SH-SY5Y (cell line): ENCODE data around the gene CD19.

Experiments used
- GATA2 ChIP-seq: IDR thresholded peaks from 2 replicates; pipeline ENCODE4 v1.6.1; 2011; ENCODE audit warnings: mild to moderate bottlenecking, low read depth, low read length
- GATA3 ChIP-seq: IDR thresholded peaks from 2 replicates; pipeline ENCODE4 v1.6.1; 2011; ENCODE audit warnings: low read depth, mild to moderate bottlenecking, low read length, moderate library complexity

CD19 gene

DNA sequence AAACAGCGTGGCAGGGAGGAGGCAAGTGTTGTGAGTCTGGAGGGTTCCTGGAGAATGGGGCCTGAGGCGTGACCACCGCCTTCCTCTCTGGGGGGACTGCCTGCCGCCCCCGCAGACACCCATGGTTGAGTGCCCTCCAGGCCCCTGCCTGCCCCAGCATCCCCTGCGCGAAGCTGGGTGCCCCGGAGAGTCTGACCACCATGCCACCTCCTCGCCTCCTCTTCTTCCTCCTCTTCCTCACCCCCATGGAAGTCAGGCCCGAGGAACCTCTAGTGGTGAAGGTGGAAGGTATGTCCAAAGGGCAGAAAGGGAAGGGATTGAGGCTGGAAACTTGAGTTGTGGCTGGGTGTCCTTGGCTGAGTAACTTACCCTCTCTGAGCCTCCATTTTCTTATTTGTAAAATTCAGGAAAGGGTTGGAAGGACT, at the start of gene CD19:
CD19 (plus strand) TSS at position 171 of the 425 bp plus-strand sequence; CDS start at position 201, 30 bp downstream.
- TF ChIP-seq GATA3 (no peak), GATA2 (no peak)

DNA sequence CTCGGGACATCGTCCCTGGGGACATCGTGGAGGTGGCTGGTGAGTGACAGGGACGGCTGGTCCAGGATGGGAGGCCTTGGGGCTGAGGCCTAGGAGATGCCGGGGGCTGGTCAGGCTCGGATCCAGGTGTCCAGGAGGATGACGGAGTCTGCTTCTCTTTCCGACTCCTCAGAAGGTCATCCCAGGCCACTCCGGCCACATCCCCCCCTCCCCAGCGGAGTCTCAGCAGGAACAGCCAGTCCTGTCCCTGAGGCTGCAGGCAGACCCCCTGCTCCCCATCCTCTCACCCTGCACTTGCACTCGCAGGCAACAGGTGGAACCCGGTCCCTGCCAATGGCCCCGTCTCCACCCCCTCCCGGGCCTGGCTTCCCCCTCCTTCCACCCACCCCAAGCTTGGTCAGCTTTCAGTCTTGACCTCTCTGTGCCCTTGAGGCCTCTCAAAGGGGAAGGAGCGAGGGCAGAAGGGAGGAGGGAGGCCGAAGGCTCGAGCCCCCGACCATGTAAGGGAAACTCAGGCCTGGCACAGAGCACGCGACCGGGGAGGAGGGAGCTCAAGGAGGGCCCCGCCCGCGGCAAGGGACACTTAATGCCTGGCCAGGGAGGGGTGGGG, 49.1 kb upstream of the CD19 start:
- no peak for TF ChIP-seq GATA3
- no peak for TF ChIP-seq GATA2

DNA sequence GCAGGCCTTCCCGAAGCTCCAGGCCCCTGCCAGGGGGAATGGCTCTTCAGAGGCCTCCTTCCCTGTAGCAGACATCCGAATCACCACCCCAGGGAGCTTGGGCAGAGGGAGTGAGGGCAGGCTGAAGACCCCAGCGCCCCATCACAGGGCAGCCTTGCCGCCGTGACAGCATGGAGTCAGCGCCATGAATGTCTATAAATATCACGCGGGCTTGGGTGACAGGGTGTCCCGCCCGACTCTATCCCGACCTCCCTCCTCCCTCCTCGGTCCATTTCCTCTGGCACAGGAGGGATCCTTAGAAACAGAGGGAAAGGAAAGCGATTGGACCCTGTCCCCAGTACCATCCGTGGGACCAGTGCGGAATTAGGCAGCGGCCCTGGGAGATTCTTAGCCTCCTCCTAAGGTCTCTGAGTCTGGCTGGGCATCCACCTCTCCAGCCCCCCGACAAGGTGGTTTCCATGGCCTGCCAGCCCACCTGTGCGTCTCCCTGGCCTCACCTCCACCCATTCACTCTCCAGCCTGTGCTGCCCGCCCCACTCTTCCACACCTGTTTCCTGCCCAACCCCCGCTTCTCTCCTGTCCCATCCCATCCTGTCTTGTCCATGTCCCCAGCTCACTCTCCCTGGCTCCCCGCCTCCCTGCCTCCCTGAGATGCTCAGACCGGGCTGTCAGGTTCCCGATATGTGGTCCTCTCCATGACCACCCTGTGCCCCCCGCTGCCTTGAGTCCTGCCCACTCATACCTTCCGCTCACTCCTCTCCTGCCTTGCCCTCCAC, 48.4 kb upstream of the CD19 start:
- no peak for TF ChIP-seq GATA2
- TF ChIP-seq GATA3 = no peak

DNA sequence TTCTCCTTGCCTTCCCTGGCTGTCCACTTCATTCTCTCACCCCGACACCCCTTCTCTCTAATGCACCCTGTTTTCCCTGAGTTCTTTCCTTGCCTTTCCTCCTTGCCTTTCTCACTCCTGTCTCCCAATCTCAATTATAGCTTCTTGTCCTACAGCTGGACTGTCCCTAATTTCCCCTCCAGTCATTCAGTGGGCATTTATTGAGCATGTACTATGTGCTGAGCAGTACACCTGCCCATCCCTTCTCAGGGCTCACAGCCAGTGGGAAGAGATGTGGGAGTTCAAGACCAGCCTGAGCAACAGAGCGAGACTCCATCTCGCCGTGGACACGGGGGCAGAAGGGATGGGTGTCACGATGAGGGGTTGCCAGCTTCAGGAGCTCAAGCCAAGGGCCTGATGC, 47.7 kb upstream of the CD19 start:
- TF ChIP-seq GATA2 (no peak), GATA3 (no peak)

DNA sequence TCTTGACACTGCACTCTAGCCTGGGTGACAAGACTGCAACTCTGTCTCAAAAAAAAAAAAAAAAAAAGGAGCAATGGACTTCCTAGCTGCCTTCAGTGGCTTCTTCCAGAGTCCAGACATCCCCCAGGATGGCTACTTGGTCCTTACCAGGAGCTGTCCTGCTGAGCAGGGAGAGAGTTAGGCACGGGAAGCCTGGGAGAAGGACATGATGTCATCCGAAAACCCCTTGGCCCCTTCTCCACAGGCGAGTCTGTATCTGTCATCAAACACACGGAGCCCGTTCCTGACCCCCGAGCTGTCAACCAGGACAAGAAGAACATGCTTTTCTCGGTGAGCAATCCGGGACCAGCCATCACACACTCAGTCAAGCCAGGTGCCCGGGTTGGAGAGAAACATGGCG, 44.8 kb upstream of the CD19 start:
- TF ChIP-seq GATA2 (no peak), GATA3 (no peak)

DNA sequence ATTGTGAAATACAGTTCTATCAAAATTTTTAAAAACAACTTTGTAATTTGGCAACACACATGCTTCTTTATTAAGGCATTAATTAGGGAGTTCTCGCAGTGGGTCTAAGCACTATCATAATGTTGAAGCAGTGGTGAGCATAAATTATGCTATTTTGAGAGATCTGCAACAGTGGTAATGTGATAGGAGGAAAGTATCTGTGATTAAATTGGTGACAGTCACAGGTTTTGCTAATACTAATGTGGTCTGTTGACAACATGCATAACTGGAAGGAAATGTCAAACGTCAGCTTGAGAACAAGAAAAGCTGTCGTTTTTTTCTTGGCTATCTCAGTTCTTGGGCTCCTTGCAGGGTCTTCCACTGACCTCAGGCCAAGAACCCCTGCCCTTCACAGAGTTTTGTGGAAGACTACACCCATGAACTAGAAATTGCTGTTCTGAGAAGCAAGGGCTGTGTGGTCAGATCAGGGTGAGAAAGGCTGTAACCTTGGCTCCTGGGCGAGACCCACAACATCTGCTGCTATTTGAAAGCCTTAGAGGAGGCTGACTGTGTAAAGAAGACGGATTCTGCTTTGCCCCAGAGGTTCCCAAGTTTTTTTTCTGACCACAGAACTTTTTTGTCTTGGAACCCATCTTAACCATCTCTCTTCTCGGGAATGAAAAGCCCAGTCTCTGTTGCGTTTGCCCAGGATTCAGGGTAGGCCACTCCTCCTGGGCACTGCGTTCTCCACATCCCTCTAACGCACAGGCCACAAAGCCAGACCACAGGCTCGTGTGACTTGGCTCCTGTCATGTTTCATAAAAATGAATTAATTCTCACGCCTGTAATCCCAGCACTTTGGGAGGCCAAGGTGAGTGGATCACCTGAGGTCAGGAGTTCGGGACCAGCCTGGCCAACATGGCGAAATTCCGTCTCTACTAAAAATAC, 39.5 kb upstream of the CD19 start:
- TF ChIP-seq GATA3 (no peak), GATA2 (no peak)

DNA sequence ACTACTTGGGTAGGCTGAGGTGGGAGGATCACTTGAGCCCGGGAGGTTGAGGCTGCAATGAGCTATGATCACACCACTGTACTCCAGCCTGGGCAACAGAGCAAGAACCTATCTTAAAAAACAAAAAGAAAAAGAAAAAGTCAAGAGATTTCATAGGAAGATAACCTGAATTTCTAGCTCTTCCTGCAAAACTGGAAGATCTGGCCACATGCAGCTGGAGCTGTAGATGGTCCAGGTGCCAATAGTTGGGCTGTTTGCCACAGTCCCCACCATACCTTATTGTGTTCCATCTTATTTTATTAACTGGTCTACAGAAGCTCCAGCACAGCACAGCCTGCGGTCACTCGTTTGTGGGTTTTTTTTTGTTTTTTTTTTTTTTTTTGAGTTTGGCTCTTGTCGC, 38.5 kb upstream of the CD19 start:
- no peak for TF ChIP-seq GATA3
- TF ChIP-seq GATA2 = no peak

DNA sequence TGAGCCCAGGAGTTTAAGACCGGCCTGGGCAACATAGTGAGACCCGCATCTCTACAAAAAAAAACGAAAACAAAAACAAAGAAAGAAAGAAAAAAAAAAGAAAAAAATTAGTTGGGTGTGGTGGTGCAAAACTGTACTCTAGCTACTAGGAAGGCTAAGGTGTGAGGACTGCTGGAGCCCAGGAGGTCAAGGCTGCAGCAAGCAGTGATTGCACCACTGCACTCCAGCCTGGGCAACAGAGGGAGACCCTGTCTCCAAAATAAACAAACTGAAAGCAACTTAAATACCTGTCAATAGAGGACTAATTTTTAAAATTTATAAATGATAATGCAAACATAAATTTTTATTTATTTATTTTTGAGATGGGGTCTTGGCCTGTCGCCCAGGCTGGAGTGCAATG, 36.2 kb upstream of the CD19 start:
- no peak for TF ChIP-seq GATA3
- TF ChIP-seq GATA2 = no peak

DNA sequence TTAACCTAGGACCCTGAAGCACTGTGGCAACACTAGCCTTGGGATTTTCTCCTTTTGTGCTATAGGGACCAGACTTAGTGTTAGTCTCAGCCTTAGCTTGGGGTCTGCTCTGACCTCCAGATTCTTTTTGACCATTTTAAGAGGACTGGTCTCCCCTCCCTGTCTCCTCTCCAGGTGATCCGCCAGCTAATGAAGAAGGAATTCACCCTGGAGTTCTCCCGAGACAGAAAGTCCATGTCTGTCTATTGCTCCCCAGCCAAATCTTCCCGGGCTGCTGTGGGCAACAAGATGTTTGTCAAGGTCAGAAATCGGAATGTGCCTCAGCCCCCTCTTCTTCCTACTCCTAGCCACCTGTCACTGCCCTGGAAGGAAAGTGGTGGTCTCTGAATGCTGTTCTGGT, 33.9 kb upstream of the CD19 start:
- TF ChIP-seq GATA2 (no peak), GATA3 (no peak)

DNA sequence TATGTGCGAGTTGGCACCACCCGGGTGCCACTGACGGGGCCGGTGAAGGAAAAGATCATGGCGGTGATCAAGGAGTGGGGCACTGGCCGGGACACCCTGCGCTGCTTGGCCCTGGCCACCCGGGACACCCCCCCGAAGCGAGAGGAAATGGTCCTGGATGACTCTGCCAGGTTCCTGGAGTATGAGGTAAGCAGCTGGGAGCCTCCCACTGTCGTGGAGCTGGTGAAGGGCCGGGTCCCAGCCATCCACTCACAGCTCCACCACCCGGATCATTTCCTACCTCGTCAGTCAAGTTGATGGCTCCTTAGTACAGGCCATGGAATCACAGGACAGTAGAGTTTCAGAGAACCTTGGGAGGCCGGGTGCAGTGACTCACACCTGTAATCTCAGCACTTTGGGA, 33.5 kb upstream of the CD19 start:
- no peak for TF ChIP-seq GATA2
- no peak for TF ChIP-seq GATA3

DNA sequence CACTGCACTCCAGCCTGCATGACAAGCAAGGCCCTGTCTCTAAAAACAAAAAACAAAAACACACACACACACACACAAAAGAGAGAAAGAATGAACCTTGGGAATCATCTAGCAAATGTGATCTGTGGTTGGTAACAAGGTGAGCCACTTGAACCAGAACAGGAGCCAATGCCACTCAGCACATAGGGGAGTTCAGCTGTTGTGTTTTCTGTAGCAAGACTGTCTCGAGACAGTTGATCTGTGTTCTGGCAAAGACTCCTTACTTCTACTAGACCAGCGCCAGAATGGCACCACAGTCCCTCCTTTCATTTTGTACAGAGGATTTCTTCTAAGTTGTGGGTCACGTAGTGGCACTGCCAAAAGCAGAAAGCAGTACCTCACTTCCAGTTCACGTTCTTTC, 32.8 kb upstream of the CD19 start:
- TF ChIP-seq GATA2 = no peak

DNA sequence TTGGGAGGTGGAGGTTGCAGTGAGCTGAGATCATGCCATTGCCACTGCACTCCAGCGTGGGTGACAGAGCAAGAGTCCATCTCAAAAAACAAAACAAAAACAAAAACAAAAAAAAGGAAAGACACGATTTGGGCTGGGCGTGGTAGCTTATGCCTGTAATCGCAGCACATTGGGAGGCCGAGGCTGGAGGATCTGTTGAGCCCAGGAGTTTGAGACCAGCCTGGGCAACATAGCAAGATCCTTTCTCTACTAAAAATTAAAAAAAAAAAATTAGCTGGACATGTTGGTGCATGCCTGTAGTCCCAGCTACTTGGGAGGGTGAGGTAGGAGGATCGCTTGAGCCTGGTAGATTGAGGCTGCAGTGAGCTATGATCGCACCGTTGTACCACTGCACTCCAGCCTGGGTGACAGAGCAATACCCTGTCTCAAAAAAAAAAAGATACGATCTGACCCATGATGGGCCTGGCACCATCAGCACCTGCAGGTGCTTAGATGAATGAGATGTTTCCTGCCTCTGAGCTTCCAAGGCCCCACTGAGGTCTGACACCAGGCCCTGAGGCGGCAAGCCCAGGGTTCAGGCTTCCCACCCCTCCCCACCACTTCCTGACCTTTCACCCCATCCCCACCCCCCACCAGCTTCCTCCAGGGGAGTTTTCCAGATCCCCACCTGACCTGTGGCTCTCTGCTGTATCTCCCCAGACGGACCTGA, 31.7 kb upstream of the CD19 start:
- no peak for TF ChIP-seq GATA2
- TF ChIP-seq GATA3 = no peak

DNA sequence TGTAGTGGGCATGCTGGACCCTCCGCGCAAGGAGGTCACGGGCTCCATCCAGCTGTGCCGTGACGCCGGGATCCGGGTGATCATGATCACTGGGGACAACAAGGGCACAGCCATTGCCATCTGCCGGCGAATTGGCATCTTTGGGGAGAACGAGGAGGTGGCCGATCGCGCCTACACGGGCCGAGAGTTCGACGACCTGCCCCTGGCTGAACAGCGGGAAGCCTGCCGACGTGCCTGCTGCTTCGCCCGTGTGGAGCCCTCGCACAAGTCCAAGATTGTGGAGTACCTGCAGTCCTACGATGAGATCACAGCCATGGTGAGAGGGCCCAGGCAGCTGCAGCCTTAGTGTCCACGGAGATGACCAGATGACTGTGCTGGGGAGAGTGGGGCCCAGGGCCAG, 31.2 kb upstream of the CD19 start:
- TF ChIP-seq GATA3 (no peak), GATA2 (no peak)

DNA sequence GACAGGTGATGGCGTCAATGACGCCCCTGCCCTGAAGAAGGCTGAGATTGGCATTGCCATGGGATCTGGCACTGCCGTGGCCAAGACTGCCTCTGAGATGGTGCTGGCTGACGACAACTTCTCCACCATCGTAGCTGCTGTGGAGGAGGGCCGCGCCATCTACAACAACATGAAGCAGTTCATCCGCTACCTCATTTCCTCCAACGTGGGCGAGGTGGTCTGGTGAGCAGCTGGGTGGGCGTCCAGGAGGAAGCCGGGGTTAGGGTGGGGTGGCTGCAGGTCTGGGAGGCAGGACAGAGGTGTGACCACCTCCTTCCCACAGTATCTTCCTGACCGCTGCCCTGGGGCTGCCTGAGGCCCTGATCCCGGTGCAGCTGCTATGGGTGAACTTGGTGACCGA, 29.9 kb upstream of the CD19 start:
- TF ChIP-seq GATA3 (no peak), GATA2 (no peak)
